AG04450 (cell line): ENCODE data around the gene CYP3A7. TPM values are rescaled to one million over a fixed set of nuclear protein-coding genes. Genes with fewer than 3 reads are reported as not detected.

Experiments
- CTCF ChIA-PET: fragments of 300-600, 350-600 bp; formaldehyde crosslinking; extraction: SDS; loops from one replicate; lab custom pipeline; 2022; ENCODE audit warnings: antibody characterized with exemption, inconsistent platforms; lab: Charles Lee
- POLR2A ChIA-PET: fragments of 350-600 bp; formaldehyde crosslinking; extraction: SDS; loops from one replicate; lab custom pipeline; 2021; ENCODE audit warnings: antibody characterized with exemption, inconsistent platforms; lab: Yijun Ruan, JAX
- DNase-seq: peaks from one replicate; pipeline ENCODE4 v3.0.0-alpha.2; 2011; ENCODE audit warnings: low read depth, low spot score
- H3K27ac ChIP-seq: one replicate; pipeline ENCODE4 v1.5.1; 2012; ENCODE audit warnings: low read depth, low read length, control low read depth
- H3K27me3 ChIP-seq: one replicate; pipeline ENCODE4 v1.6.0; 2012; ENCODE audit warnings: low read length; ENCODE audit not compliant: control insufficient read depth, insufficient read depth
- H3K4me3 ChIP-seq: 2 replicates; pipeline ENCODE4 v1.5.1; 2011; ENCODE audit warnings: mild to moderate bottlenecking, low read depth, low read length, control low read depth
- H3K9me3 ChIP-seq: 2 replicates; pipeline ENCODE4 v1.5.1; 2012; ENCODE audit warnings: low read length; ENCODE audit not compliant: control insufficient read depth, insufficient read depth
- CTCF ChIP-seq: IDR thresholded peaks from 2 replicates; pipeline ENCODE4 v1.5.1; 2011; ENCODE audit warnings: low read depth, low read length, control low read depth, inconsistent platforms
- polyA minus RNA-seq: library from RNA; depleted of rRNA, polyadenylated mRNA; stranded (reverse); fragments of >200 nt; gene quantifications from 2 replicates; pipeline ENCODE4 v1.2.3, GENCODE V29; 2011; rRNA and poly(A)+ RNA removed
- polyA plus RNA-seq: library from polyadenylated mRNA; depleted of rRNA; stranded (reverse); fragments of >200 nt; gene quantifications from 2 replicates; pipeline ENCODE4 v1.2.3, GENCODE V29; 2011; rRNA removed

Gene CYP3A7
- polyA plus RNA-seq, result 0.17 and 0.36 TPM in 2 replicates
- not detected in 2 replicates for polyA minus RNA-seq

GRCh38 chr7:99734987-99735386 is at the start of gene CYP3A7:
CYP3A7 (minus strand) TSS chr7:99735196; CDS start chr7:99735093, 103 bp downstream.
- CTCF ChIA-PET, result no interaction called here
- no peak for TF ChIP-seq CTCF
- Histone ChIP-seq H3K27me3 (peaks cover 3% of the 10 kb centered on the region), H3K4me3 (no peak within 1 kb of the TSS), H3K9me3 (no peaks in the 10 kb centered on the region), H3K27ac (no peak within 1 kb of the TSS)
- DNase-seq, result no peak
- POLR2A ChIA-PET, result no interaction called here

DNA sequence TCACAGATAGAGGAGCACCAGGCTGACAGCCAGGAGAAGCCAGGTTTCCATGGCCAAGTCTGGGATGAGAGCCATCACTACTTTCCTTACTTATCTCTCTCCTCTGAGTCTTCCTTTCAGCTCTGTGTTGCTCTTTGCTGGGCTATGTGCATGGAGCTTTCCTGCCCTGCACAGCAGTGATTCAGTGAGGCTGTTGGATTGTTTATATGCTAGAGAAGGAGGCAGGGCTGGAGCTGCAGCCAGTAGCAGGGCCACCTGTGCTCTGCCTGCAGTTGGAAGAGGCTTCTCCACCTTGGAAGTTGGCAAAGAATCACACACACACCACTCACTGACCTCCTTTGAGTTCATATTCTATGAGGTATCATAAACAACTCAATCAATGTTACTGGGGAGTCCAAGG is 49.0 kb upstream of the CYP3A7 start, which contains the start of gene CYP3A4:
TSS of gene CYP3A4 (minus strand) at position 178 of the 400 bp plus-strand sequence. CDS start at position 75, 103 bp downstream.
- Histone ChIP-seq H3K4me3 (no peak within 1 kb of the TSS), H3K9me3 (no peaks in the 10 kb centered on the region), H3K27ac (no peak within 1 kb of the TSS), H3K27me3 (peaks cover 7% of the 10 kb centered on the region)
- no peak for DNase-seq
- no peak for TF ChIP-seq CTCF
- CTCF ChIA-PET, result no interaction called here
- POLR2A ChIA-PET, result no interaction called here

DNA sequence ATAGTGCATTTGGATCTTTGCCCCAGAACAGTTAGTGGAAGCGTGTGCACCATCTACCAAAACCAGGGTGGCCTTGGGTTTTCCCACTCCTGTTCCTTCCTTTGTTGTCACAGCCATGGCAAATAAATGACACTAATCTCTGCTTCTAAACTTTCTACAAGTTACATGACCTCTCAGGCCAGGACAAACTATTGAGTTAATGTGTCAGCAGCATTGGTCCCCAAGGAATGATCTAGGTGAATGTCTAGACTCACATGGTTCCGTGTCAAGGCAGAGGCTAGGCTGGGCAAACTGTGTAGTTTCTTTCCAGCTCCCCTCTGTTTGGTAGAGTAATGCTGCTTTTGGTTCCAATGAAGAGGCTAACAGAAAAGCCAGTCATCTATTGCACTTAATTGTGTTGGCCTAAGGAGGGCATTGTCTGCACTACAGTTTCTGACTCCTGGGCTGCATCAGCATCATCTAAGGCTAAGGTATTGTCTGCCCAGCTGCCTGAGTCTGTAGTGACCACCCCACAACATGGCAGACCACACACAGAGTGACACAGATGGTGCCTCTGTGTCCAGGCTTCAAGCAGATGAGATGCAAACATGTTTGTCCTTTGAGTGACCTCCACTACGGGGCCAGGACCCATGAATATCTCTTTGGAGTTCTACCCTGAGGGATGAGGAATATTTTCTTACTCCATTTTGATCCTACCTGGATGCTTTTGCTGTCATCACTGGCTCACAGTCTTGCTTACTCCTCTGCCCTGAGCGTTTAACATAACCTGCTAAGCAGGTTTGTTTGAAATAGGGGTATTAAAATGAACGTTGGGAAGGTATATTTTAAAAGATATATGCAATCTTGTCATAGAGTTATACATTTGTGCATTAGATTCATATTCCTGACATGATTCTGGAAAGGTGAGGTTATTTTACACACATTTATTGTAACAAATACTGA is 47.3 kb upstream of the CYP3A7 start:
- no peak for DNase-seq
- Histone ChIP-seq H3K4me3 (no peak overlapping the region), H3K9me3 (no peaks in the 10 kb centered on the region), H3K27me3 (peaks cover 7% of the 10 kb centered on the region), H3K27ac (no peak overlapping the region)
- TF ChIP-seq CTCF, result no peak
- POLR2A ChIA-PET, result no interaction called here
- CTCF ChIA-PET, result interaction anchor here (0.6 kb wide), 1 partner anchor 267 kb away, joined by 3 read pairs; no protein-coding TSS in a partner anchor

- no peak overlapping the region for H3K27ac ChIP-seq
- H3K4me3 ChIP-seq, result no peak overlapping the region
- H3K9me3 ChIP-seq, result no peaks in the 10 kb centered on the region
- DNase-seq, result no peak
- ChIA-PET CTCF (no interaction called here), POLR2A (no interaction called here)
- TF ChIP-seq CTCF, result no peak
- H3K27me3 ChIP-seq, result peaks cover 7% of the 10 kb centered on the region
These were observed 45.6 kb upstream of the CYP3A7 start for GRCh38 chr7:99780588-99780987.

DNA sequence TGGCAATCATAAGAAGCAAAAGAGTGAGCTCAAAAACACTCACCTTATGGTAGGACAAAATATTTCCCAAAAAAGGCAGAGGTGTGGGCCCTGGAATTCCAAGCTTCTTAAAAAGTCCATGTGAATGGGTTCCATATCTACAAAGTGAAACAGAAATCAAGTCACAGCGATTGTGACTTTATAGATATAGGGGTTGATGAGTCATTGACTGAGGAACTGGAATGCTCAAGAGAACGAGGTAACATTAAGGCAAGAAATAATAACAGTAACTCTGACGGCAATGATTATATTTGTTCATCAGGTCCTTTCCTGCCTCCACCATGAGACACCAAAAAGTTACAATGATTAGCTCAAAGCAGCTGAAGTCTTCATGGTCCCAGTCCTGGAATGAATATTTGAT is 45.0 kb upstream of the CYP3A7 start:
- no peak for TF ChIP-seq CTCF
- no peak overlapping the region for H3K4me3 ChIP-seq
- peaks cover 7% of the 10 kb centered on the region for H3K27me3 ChIP-seq
- ChIA-PET POLR2A (no interaction called here), CTCF (no interaction called here)
- no peaks in the 10 kb centered on the region for H3K9me3 ChIP-seq
- H3K27ac ChIP-seq, result no peak overlapping the region
- DNase-seq, result no peak
